Upper lobe of right lung (tissue), 1 donor: ENCODE data around the gene ENPP3. TPM values are rescaled to one million over a fixed set of nuclear protein-coding genes. Genes with fewer than 3 reads are reported as not detected.

Experiments
- ATAC-seq: fragments of 200-7000 bp; cut with Tn5 transposase; one replicate; pipeline ENCODE4 v1.9.1; 2020; ENCODE audit warnings: mild to moderate bottlenecking, moderate library complexity
- DNase-seq: peaks from one replicate; pipeline ENCODE4 v3.0.0-alpha.2; 2020
- H3K27ac ChIP-seq: fragments of 200-600 bp; one replicate; pipeline ENCODE4 v1.8.0; 2022
- H3K27me3 ChIP-seq: fragments of 200-600 bp; one replicate; pipeline ENCODE4 v1.8.0; 2022; ENCODE audit warnings: mild to moderate bottlenecking
- H3K36me3 ChIP-seq: fragments of 200-600 bp; one replicate; pipeline ENCODE4 v1.8.0; 2022
- H3K4me1 ChIP-seq: fragments of 200-600 bp; one replicate; pipeline ENCODE4 v1.8.0; 2022
- H3K4me3 ChIP-seq: fragments of 200-600 bp; one replicate; pipeline ENCODE4 v1.8.0; 2022; ENCODE audit warnings: mild to moderate bottlenecking
- H3K9me3 ChIP-seq: fragments of 200-600 bp; one replicate; pipeline ENCODE4 v1.8.0; 2022
- CTCF ChIP-seq: fragments of 200-600 bp; IDR thresholded peaks from one replicate; pipeline ENCODE4 v1.8.0; 2022; ENCODE audit warnings: antibody characterized with exemption
- intact Hi-C: fragments of 100-400 bp; cut with DNase I; formaldehyde crosslinking; loops from one replicate; pipeline ENCODE4 v1.11.0; 2022
- total RNA-seq: library from RNA; stranded (reverse); fragmentation: NEBNext Ultra II Directional; extraction: Animal tissue kit (Norgen Biotek cat#: 25700); gene quantifications from one replicate; pipeline ENCODE4 v1.2.1, GENCODE V29; 2021
- donor health status: DM: no; HTN: yes; CAD: no; lungs with severe emphysema.

Gene ENPP3
- total RNA-seq, 1 donor from 2014 or later: 0.87 TPM

GRCh38 chr6:131597446-131597845 is 39.7 kb upstream of the ENPP3 start:
- Histone ChIP-seq H3K36me3 (peaks cover 100% of the 10 kb centered on the region), H3K4me3 (no peak overlapping the region), H3K27me3 (no peaks in the 10 kb centered on the region), H3K4me1 (no peaks in the 10 kb centered on the region), H3K9me3 (no peaks in the 10 kb centered on the region), H3K27ac (no peak overlapping the region)
- intact Hi-C loops: no loop called here
- ATAC-seq (no peak), DNase-seq (no peak)
- TF ChIP-seq CTCF: no peak

GRCh38 chr6:131600716-131601115 is 36.4 kb upstream of the ENPP3 start:
- Histone ChIP-seq H3K27ac (no peak overlapping the region), H3K27me3 (no peaks in the 10 kb centered on the region), H3K36me3 (peaks cover 100% of the 10 kb centered on the region), H3K4me1 (no peaks in the 10 kb centered on the region), H3K4me3 (no peak overlapping the region), H3K9me3 (no peaks in the 10 kb centered on the region)
- no peak for DNase-seq
- intact Hi-C loops: no loop called here
- no peak for TF ChIP-seq CTCF
- ATAC-seq: no peak

GRCh38 chr6:131602781-131603312 is 34.3 kb upstream of the ENPP3 start:
- peaks cover 98% of the 10 kb centered on the region for H3K36me3 ChIP-seq
- intact Hi-C loops: no loop called here
- TF ChIP-seq CTCF: no peak
- H3K4me3 ChIP-seq: no peak overlapping the region
- no peaks in the 10 kb centered on the region for H3K27me3 ChIP-seq
- ATAC-seq (no peak), DNase-seq (no peak)
- H3K9me3 ChIP-seq: no peaks in the 10 kb centered on the region
- H3K4me1 ChIP-seq: no peaks in the 10 kb centered on the region
- H3K27ac ChIP-seq: no peak overlapping the region

GRCh38 chr6:131613296-131613925 is 23.7 kb upstream of the ENPP3 start:
- DNase-seq (no peak), ATAC-seq (no peak)
- Histone ChIP-seq H3K9me3 (no peaks in the 10 kb centered on the region), H3K27me3 (no peaks in the 10 kb centered on the region), H3K27ac (no peak overlapping the region), H3K4me1 (no peaks in the 10 kb centered on the region), H3K36me3 (peaks cover 98% of the 10 kb centered on the region), H3K4me3 (no peak overlapping the region)
- no peak for TF ChIP-seq CTCF
- intact Hi-C loops: no loop called here

GRCh38 chr6:131615275-131615674 is 21.8 kb upstream of the ENPP3 start:
- ATAC-seq (no peak), DNase-seq (no peak)
- H3K27ac ChIP-seq: no peak overlapping the region
- H3K9me3 ChIP-seq: no peaks in the 10 kb centered on the region
- intact Hi-C loops: no loop called here
- no peak for TF ChIP-seq CTCF
- H3K4me1 ChIP-seq: no peaks in the 10 kb centered on the region
- peaks cover 98% of the 10 kb centered on the region for H3K36me3 ChIP-seq
- no peak overlapping the region for H3K4me3 ChIP-seq
- H3K27me3 ChIP-seq: no peaks in the 10 kb centered on the region
